Renal pelvis (tissue), 4 donors: ENCODE results near the gene BRF1. TPM values are rescaled to one million over a fixed set of nuclear protein-coding genes. Genes with fewer than 3 reads are reported as not detected.

Experiments
- DNase-seq: peaks from one replicate; pipeline ENCODE4 v3.0.0-alpha.2; 2013
- polyA plus RNA-seq, 3 donors: library from polyadenylated mRNA; unstranded; fragments of 120-200 nt; gene quantifications; one replicate each; pipeline ENCODE4 v1.2.1, GENCODE V29; 2013; ENCODE audit not compliant: insufficient read length in 3 of 3

Gene BRF1
- polyA plus RNA-seq, 3 donors: 32.8 to 37.3 (median 33.3) TPM

- no peak for DNase-seq
These were observed 103.6 kb downstream of the BRF1 start for GRCh38 chr14:105197211-105197641.

- DNase-seq: no peak
These were observed 104.4 kb downstream of the BRF1 start for GRCh38 chr14:105196265-105196960.

DNA sequence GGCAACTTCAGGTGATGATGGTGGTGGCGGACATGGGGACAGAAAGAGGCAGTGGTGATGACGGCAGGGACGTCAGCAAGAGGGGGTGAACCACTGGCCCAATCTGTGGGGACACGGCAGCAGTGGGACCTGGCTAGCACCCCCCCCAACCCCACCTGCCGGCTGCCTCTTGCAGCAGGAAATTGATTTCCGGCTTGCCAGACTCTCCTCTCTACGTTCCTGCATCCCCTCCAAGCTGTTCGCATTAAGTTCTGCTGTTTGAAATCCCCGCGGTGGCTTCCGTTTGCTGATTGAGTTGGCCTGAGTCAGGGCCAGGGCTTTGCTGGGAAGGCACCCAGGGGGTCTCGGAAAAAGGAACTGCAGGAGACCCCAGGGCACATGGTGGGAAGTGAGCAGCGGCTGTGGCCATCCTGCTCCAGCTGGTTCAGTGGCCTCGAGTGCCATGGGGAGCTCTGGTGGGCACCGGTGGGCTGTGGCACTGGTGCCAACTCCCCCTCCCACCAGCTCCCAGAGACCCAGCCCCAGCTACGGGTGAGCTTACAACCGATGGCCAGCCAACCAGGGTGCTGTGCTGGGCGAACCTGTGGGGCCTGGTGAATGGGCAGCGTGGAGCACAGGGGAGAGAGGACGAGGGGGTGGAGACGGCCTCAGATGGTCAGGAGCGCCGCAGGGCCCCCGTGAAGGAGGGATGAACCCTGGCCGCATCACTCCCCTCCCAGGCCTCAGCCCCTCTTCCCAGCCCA, 105.1 kb downstream of the BRF1 start:
- DNase-seq: no peak

DNA sequence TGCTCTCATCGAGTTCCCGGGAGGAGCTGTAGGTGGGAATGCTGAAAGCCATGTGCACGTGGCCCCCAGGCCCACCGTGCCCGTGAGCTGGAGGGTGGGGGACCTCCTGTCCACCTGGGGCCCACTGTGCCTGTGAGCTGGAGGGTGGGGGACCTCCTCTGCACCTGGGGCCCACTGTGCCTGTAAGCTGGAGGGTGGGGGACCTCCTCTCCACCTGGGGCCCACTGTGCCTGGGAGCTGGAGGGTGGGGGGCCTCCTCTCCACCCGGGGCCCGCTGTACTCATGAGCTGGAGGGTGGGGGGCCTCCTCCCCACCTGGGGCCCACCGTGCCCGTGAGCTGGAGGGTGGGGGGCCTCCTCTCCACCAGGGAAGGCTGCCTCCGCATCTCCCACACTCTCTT, 105.8 kb downstream of the BRF1 start:
- no peak for DNase-seq

DNA sequence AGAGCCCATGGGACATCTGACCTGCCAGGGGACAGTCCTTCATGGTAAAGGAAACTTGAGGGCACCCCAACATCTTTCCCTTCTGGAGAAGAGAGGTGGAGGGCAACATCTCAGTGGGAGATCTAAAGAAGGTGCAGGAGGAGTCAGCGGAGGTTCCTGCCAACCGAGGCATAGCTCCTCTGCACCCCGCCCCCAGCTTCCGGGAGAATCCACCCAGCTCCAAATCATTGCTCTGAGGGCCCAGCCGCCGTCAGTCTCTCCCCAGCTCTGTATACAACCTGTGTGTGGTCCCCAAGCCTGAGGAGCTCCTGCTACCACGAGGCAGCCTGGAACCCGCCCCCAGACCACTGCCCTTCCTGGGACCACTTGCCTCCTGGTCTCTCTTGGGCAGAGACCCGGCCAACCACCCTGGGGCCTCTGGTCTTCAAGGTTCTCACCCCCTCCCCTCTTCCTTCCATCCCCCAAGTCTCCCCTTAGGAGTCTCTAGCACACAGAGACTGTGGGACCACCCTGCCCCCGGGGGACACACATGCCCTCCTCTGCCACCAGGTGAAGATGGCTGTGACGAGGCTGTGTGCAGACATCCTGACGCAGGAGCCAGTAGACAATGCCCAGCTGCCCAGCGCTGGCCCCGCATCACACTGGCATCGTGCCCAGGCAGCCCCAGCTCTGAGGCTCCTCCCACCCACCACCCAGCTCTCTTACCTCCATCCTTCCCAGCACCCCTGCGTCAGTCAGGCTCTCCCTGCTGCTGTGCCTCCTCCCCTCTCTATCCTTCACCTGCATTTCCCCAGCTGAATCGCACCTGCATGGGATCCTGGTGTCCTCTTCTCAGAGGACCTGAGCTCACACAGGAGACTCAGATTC, 106.7 kb downstream of the BRF1 start:
- DNase-seq: no peak

DNA sequence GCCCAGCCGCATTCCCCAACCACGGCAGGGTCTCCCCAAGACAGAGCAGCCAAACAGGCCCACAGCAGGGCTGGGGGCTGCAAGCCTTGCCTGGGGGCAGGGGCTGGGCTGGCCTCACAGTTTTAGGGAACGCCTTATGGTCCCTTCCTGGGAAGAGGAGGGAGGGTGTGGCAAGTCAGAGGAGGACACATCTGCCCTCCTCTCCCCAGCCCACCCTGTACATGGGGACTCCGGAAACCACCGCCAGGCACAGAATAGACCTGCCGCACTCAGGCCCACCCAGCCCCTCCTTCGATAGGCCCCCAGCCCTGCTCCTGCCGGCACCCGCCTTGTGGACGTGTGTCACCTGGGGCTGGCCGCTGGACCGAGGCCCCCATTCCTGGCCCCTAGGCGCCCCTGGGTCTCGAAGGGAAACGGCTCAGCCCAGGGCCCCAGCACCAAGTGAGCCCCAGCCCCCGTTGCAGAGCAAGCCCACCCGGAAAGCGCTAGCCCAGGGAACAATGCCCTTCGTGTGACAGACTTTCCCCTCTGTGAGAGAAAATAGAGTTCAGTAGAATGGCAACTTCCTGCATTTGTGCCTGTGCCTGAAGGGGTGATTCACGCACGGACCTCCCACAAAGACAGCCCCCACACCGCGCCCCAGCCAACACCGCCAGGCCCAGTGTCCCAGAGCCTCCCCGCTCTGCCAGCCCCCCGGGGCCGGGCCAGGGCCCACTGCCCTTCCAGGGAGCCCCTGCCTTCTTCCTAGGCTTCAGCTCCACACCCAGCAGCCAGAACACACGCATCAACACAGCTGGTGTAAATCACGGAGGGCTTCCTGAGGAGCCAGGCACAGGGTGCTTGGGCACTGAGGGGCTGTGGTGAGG, 107.7 kb downstream of the BRF1 start:
- no peak for DNase-seq

DNA sequence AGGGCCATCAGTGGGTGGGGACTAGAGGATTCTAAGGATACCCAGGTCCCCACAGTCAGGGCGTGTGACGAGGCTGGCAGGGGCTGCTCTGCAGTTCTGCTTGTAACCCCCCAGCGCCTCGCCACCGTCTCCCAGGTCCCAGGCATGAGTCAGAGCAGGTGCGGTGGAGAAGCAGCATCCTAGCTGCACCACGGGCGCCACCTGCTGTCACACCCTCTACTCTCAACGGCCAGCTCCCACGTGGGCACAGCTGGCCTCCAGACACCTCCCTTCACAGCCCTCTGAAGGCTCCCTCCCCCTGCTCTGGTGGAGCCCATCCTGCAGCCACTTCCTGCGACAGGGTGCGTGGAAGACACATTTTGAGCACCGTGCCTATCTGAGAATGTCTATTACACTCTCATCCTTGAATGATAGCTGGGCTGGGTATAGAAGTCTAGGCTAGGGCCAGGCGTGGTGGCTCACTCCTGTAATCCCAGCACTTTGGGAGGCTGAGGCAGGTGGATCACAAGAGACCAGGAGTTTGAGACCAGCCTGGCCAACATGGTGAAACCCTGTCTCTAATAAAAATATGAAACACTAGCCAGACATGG, 112.8 kb downstream of the BRF1 start:
- no peak for DNase-seq

DNA sequence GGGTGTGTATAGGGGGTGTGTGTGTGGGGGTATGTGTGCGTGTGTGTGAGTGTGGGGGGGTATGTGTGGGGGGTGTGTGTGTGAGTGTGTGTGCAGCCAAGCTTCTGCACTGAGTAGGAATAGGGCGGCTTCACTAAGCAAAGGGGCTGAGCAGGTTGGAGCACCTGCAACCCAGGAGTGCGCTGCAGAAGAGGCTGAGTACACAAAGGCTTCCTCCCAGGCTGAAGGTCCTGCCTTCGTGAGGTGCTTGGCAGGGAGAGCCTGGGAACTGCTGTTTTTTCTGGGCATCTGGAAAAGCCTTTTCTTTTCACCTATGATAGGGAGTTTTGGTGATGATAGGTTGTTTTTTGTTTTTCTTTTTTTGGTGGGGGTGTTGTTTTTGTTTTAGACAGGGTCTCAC, 113.7 kb downstream of the BRF1 start:
- no peak for DNase-seq

GRCh38 chr14:105185973-105186372, 114.8 kb downstream of the BRF1 start:
- DNase-seq: no peak

- no peak for DNase-seq
These were observed 115.8 kb downstream of the BRF1 start for GRCh38 chr14:105185001-105185400.

GRCh38 chr14:105184461-105184860, 116.3 kb downstream of the BRF1 start:
- no peak for DNase-seq

DNA sequence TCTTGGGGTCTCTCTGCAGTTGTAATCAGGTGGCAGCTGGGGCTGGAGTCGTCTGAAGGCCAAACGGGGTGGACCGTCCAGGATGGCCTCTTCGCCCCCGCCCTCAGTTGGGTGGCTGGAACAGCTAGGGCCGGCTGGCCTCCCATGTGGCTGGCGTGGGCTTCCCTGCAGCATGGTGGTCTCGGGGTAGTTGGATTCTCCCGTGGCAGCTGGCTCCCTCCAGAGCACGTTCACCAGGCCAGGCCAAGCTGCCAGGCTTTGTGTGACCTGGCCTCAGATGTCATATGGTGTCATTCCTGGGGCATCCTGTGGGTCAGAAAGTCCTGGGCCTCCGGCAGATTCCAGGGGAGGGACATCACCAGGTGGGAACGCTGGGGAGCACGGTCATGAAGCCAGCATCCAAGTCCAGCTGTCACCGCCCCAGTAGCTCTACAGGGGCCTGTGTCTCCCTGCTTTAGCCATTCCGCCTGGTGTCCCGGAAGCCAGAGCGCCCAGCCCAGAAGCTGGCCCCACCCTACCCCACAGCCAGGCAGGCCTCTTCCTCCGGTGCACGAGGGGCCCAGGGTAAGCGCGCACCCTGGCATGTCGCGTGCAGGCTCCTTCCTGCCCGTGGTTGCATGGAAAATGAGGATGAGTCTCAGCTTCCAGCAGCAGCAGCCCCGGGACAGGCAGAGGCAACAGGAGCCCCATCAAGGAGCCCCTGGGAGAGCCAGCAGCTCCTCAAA, 118.3 kb downstream of the BRF1 start:
- no peak for DNase-seq

DNA sequence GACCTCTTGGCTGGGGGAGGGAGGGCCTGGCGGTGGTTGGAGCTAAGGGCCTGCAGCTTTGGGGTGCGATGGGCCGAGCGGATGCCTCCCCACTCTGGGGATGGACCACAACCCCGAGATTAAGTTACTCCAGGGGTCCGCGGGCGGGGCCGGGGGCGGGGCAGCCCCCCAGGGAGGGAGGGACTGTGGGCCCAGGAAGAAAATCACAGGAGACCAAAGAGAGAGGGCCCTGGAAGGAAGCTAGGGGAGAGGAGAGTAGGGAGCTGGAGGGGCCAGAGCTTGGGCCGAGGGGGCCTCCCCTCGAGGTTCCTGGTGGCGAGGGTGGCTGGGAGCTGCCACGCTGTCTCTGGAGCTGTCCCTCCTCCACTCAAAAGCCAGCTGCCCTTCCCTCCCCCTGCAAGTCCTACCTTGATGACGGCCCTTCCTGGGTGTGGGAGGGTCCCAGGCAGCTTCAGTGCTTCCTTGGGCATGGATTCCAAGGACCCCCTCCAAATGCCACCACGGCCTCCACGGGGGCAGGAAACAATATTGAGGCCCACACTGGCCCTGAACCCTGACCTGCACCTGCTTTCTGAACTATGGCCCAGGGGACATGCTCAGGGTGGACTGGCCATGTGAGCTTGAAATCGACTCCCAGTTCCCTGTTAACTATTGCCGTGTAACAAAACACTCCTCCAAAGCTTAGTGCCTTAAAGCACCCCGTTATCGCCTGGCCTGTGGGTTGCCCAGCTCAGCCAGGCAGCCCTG, 119.1 kb downstream of the BRF1 start:
- no peak for DNase-seq

DNA sequence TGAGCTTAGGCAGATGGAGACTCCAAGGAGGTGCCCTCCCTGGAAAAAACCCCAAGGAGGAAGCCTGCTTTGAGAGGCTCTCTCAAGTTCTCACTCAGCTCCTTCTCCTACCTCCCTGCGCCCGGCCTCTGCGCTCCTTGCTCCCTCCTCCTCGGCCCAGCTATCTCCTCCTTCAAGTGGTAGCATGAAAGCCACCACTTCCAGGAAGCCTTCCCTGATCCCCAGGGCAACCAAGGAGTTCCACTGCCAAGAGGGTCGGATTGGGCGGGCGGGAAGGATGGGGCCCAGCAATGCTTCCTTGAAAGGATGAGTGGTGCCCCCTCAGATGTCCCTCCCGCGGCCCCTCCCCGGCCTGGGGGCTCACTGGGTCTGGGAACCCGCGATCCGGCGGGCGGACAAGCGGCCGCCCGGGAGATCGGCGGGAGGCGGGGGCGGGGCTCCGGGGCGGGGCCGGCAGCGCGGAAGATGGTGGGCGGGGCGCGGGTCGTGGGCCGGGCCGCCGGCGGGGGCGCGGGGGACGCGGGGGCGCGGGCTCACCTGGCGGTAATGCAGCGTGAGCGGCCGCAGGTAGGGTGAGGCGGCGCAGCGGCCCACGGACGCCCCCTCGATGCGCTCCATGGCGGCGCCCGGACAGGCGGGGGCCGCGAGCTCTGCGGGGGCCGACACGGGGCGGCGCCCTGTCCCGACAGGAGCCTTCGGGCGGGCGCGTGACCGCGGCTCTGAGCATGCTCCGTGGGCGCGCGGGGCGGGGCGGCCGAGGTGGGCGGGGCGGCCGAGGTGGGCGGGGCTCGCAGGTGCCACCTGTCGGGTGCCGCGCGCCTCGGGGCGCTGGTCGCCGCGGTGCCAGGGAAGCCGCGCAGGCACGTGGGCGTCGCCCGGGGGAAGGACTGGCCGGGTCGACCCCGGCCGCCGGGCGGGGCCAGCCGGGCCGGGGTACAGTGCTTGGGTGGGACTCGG, 119.9 kb downstream of the BRF1 start, which contains the start of gene NUDT14:
Gene NUDT14 (minus strand): TSS at position 721 of the 957 bp plus-strand sequence. CDS start 103 bp downstream, at position 618.
- peak; percentile 63 for DNase-seq

DNA sequence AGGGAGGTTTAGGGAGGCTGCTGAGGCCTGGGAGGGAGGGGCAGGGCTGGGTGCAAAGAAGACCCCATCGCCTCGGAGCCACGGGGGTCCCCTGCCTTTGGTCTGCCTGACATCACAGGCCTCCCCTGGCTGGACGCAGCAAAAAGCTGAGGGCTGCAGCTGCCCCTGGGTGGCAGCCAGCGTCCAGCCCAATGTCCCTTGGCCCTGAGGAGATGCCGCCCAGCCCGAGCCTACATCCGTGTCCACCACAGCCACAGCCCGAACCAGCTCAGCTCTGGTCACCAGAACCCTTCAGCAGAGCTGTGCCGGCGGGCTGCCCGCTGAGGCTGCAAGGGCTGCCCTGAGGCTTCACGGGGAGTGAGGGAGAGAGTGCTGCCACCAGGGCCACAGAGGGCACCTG, 121.6 kb downstream of the BRF1 start:
- no peak for DNase-seq

DNA sequence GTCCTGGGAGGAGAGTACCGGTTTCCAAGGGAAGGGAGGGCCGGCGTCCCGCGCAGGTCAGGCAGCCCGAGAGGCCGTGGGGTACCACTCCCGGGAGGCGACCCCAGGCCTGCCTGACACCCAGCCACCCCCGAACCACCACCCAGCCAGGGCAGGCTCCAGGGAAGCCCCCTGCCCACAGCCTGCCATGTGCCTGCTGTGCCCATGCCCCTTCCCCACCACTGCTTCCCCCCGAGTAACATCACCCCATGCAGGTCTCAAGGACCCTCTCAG, 122.0 kb downstream of the BRF1 start:
- DNase-seq: no peak

DNA sequence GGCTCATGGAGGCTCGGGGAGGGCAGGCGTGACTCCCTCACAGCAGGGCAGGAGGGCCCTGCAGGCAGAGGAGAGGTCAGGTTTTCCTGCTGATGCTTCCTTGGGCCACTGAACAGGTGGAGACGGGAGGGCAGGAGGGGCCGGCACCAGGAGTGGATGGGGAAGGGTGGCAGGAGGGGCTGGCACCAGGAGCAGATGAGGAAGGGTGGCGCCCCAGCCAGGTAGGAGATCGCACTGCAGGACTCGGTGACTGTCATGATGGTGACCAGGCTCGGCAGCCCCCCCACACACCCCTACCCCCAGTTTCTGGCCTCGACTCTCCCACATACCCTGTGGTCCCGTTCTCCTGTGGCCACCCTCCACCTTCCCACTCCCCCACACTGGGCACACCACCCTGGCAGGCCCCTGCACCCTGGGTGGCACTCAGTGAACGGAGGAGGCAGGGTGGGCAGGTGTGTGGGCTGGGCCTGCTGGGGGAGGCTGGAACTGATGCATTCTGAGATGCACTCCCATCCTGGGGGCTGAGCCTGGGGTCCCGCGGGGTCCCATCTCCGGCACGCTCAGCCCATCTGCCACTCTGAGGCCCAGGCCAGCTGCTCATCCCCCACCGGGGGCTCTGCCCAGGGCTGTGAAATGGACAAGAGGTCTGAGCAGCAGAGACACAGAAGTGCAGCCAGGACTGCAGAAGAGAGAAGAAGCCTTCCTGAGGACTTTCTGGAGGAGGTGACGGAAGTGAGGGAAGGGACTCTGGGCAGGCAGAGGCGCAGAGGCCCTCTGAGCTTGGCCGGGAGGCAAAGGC, 122.5 kb downstream of the BRF1 start:
- DNase-seq: no peak

DNA sequence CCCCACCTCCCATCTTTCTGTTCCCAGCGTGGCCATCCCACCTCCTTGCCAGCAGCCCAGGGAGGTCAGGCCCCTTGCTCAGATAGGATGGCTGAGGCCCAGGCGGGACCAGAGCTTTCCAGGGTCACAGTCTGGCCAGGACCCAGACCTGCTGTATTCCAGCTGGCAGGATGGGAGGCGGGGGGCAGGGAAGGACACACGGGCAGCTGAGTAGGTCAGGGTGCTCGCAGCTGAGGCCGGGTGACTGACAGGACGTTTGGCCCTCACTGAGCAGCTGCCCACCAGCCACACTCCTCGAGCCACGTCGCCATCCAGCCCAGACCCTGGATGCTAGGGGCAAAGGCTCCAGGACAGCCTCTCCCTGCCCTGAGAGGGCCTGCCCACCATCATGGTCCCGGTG, 123.7 kb downstream of the BRF1 start:
- no peak for DNase-seq
